AG04449 (cell line): Measurements from ENCODE around the gene ATP2C1.

ENCODE experiments used
- CTCF ChIA-PET: fragments of 350-600 bp; formaldehyde crosslinking; extraction: SDS; loops from one replicate; lab custom pipeline; 2021; ENCODE audit warnings: antibody characterized with exemption; lab: Yijun Ruan, JAX
- POLR2A ChIA-PET: fragments of 400-600, 350-600 bp; formaldehyde crosslinking; extraction: SDS; loops from one replicate; lab custom pipeline; 2020; ENCODE audit warnings: antibody characterized with exemption, inconsistent platforms; lab: Yijun Ruan, JAX
- DNase-seq: peaks from one replicate; pipeline ENCODE4 v3.0.0-alpha.2; 2010; ENCODE audit warnings: low read depth, low spot score
- H3K4me3 ChIP-seq: 2 replicates; pipeline ENCODE4 v1.5.1; 2011; ENCODE audit warnings: low read depth, mild to moderate bottlenecking, control low read depth, low read length
- TF ChIP-seq, protein P1 (sequence below): IDR thresholded peaks from one replicate; pipeline ENCODE4 v1.5.1; 2011; ENCODE audit warnings: mild to moderate bottlenecking, moderate library complexity, low read length, control low read depth, inconsistent platforms; ENCODE audit not compliant: insufficient read depth; ENCODE audit errors: missing control alignments

Gene ATP2C1, protein sequence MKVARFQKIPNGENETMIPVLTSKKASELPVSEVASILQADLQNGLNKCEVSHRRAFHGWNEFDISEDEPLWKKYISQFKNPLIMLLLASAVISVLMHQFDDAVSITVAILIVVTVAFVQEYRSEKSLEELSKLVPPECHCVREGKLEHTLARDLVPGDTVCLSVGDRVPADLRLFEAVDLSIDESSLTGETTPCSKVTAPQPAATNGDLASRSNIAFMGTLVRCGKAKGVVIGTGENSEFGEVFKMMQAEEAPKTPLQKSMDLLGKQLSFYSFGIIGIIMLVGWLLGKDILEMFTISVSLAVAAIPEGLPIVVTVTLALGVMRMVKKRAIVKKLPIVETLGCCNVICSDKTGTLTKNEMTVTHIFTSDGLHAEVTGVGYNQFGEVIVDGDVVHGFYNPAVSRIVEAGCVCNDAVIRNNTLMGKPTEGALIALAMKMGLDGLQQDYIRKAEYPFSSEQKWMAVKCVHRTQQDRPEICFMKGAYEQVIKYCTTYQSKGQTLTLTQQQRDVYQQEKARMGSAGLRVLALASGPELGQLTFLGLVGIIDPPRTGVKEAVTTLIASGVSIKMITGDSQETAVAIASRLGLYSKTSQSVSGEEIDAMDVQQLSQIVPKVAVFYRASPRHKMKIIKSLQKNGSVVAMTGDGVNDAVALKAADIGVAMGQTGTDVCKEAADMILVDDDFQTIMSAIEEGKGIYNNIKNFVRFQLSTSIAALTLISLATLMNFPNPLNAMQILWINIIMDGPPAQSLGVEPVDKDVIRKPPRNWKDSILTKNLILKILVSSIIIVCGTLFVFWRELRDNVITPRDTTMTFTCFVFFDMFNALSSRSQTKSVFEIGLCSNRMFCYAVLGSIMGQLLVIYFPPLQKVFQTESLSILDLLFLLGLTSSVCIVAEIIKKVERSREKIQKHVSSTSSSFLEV

DNA sequence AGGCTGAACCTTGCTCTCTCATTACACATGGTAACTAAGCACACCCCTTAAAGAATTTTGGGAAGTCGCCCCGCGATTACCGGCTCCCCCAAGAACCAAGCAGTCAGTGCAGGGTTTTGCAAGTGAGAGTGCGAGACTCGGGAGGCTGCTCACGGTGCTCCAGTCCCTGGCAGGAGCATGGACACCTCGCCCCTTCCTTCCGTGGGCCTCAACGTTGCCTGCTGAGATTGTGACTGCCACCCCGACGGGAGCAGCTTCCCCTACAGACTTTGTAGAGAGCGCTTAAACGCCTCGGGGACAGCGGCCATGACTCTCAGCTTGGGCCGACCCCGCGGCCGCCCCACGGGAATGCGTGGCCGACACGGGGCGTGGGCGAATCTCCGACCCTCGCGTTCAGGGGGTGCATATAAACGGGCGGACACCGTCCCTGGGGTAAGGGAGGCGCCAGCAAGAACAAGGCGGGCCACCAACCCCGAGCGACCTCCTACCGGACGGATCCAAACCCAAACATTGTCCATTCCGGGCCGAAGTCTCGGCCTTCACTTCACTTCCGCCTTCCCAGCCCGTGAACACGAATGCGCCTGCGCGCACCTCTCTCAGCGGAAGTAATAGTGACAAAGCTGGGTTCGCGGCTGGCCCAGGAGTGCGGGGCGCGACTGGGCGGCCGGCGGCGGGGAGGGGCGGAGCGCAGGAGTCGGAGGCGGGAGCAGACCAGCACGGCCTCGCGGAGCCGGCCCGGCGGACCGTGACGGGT is at the start of gene ATP2C1:
Gene ATP2C1, plus strand, starts transcription at position 709 of the 754 bp plus-strand sequence. CDS start 686 bp downstream, outside the sequence.
- TF ChIP-seq, protein P1, sequence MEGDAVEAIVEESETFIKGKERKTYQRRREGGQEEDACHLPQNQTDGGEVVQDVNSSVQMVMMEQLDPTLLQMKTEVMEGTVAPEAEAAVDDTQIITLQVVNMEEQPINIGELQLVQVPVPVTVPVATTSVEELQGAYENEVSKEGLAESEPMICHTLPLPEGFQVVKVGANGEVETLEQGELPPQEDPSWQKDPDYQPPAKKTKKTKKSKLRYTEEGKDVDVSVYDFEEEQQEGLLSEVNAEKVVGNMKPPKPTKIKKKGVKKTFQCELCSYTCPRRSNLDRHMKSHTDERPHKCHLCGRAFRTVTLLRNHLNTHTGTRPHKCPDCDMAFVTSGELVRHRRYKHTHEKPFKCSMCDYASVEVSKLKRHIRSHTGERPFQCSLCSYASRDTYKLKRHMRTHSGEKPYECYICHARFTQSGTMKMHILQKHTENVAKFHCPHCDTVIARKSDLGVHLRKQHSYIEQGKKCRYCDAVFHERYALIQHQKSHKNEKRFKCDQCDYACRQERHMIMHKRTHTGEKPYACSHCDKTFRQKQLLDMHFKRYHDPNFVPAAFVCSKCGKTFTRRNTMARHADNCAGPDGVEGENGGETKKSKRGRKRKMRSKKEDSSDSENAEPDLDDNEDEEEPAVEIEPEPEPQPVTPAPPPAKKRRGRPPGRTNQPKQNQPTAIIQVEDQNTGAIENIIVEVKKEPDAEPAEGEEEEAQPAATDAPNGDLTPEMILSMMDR: no peak
- DNase-seq: peak; percentile 57
- POLR2A ChIA-PET: interaction anchor here (0.7 to 2.1 kb wide), 7 partner anchors 25 to 1238 kb away, joined by 3 to 9 read pairs (median 5); partner anchors contain the start of genes ASTE1, NEK11 and PIK3R4
- peak within 1 kb of the TSS; percentile 72 for H3K4me3 ChIP-seq
- CTCF ChIA-PET: interaction anchor here (0.7 to 3.5 kb wide), 34 partner anchors 10 to 619 kb away, joined by 3 to 33 read pairs (median 4); no protein-coding TSS in a partner anchor

DNA sequence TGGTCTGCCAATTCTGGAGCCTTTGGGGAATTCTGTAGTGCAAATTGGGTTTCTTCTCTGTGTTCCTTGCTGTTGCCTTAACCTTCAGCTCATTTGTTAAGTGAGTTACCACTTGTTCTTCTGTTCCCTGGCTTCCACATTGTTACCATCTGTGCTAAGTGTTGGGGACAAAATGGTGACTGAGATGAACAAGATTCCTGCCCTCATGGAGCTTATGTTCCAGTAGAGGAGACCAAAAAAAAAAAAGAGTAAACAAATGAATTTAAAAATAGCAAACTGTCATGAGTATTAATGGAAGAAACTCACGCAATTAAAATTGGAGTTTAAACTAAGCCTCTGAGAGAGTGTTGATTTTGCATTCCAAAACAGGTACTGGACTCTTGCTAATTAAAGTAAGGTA is 49.4 kb upstream of the ATP2C1 start:
- TF ChIP-seq, protein P1: no peak
- DNase-seq: no peak
- POLR2A ChIA-PET: no interaction called here
- H3K4me3 ChIP-seq: no peak overlapping the region
- CTCF ChIA-PET: no interaction called here

DNA sequence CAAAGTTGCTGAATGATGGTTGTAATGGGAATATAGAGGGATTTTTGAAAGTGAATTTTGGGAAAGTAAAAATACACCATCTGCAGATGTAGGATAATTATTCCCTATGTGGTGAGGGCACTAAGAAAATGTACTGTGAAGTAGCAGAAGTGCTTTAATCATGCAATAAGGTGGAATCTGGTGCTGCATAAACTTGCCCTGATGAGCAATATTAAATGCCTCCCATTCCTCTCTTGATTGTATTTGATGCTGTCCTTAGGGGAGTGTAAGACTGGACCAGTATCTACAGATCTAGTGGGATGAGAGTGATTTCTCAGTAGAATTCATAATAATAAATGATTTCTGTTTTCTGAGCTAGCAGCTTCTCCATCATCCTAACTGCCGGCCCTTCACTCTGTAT is 47.7 kb upstream of the ATP2C1 start:
- TF ChIP-seq, protein P1: no peak
- POLR2A ChIA-PET: no interaction called here
- no peak for DNase-seq
- H3K4me3 ChIP-seq: no peak overlapping the region
- CTCF ChIA-PET: no interaction called here

DNA sequence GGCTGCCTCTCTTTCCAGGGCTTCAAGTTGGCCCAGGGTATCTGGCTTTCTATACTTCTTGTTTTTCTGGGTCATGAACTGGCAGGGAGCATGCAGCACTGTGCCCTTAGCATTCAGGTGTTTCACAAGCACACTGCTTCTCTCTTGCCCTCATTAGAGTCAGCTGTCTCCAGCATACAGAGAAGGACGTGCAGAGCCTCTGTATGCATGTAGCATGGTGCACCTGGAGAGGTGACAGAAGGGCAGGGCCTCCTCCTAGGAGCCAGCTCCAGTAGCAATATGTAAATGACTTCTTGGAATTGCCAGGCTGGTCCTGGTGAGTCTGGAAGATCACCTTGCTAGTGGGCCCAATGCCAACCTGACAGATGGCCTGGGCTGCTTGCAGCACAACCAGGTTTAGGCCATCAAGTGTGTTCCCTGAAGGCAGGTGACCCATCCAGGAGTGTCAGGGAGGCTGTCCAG is 44.8 kb upstream of the ATP2C1 start:
- TF ChIP-seq, protein P1: no peak
- no peak for DNase-seq
- no peak overlapping the region for H3K4me3 ChIP-seq
- CTCF ChIA-PET: no interaction called here
- POLR2A ChIA-PET: no interaction called here

DNA sequence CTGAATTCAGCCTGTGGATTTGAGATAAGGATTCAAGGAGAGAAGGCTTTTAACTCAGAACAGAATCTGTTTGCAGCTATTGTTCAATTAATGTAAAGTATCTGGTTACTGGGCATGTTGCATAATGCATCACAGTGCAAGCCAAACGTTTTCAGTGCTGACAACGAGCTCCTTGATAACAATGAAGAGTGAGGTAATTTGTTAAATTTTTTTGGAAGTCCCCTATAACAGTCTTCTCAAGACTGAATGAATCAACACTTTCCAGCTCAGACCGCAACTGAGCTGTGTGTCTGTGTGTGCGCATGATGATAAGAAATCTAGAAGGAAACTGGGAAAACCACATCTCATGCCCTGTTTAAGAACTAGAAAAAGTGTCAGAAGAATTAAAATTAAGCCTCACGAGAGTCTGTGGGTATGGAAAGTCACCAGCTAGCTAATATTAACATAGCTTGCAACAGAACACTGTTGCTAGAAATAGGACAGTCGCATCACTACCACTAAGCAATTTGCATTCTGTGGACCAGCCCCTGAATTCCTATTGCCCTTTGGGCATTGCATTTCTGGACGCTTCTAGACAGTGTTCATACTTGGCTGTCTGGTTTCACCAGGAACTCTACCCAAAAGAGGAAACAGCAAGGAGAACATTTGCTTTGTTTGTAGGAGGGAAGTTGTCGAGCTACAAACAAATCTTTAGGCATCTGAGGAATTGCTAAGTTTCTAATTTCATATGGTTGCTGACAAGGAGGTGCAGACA is 43.7 kb upstream of the ATP2C1 start:
- ChIA-PET POLR2A (no interaction called here), CTCF (no interaction called here)
- no peak overlapping the region for H3K4me3 ChIP-seq
- DNase-seq: no peak
- TF ChIP-seq, protein P1: no peak
